ENCODE measurements around the gene MITF. TPM values are rescaled to one million over a fixed set of nuclear protein-coding genes. Genes with fewer than 3 reads are reported as not detected.

The MITF gene
- total and polyA plus RNA-seq, 2 of the 4 experiments (the other 2 are of a cell fraction), result 6.5 to 16.7 TPM

DNA sequence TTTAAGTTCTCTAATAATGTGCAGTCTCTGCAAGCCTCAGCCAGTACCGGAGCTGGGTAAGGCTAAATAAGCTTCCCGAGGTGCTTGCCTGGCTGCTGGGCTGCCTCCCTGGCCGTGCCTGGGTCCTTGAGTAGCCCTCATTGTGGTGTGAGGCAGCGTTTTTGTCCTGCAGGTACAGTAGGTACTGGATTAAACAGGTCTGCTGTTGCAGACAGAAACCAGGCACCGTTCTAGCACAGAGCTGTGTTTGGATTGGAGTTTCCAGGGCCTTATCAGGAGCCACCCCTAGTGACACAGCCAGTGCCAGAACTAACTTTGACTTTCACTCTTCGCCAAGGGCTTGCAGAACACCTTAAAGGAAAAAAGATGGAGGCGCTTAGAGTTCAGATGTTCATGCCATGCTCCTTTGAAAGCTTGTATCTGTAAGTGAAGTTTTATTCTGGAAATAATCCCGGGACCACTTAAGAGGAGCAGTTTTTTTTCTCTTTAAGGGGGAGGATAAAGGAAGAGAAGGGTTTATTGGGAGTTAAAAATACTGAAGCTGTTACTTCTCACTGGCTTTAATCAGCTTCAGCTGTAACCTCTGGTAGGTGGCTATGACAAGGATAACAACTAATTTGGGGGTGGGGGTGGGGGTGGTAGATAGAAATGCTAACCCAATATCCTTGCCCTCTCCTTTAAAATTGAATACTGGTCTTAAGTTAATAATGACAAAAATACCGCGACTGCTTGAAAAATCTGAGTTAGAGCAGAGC is 126.8 kb downstream of the MITF start:
- peak overlapping the region; percentile 81 for H2AK5ac ChIP-seq (ENCODE audit: low read depth, low read length)
- peaks cover 32 to 57% of the 10 kb centered on the region in 2 experiments for H3K79me1 ChIP-seq (ENCODE audit: low read depth in 1 of 2, low read length in 2 of 2)
- H3K27me3 ChIP-seq (ENCODE audit: control insufficient read depth, insufficient read depth, low read length), result no peaks in the 10 kb centered on the region
- peak overlapping the region; percentile 20; the same call in 1 of the 2 replicates for H3K4me3 ChIP-seq (ENCODE audit: insufficient read depth, low read depth, low read length)
- H2BK15ac ChIP-seq (ENCODE audit: low read depth, low read length), result peak overlapping the region; percentile 96
- no peaks in the 10 kb centered on the region for H3K36me3 ChIP-seq (ENCODE audit: control insufficient read depth, insufficient read depth, low read length)
- H2BK20ac ChIP-seq (ENCODE audit: low read depth, low read length), result peak overlapping the region; percentile 99
- ATAC-seq (ENCODE audit: low read depth) (peak; percentile 5), DNase-seq (peak; percentile 23)
- WGBS, 2 experiments (ENCODE audit: extremely low coverage in 2 of 2, insufficient read length in 1 of 2), result 20% methylated on average over 2 of the region's 10 CpGs; no CpG with 5 or more reads in 1 of the 2 experiments
- peak overlapping the region; percentile 89 for H2AFZ ChIP-seq (replicated peaks; ENCODE audit: low read length, poor library complexity)
- no TSS peak for BruUV-seq (replicated peaks)
- H3K9me1 ChIP-seq (ENCODE audit: insufficient read depth, low read length), result peaks cover 22% of the 10 kb centered on the region
- in situ Hi-C loops (cut with MboI; ENCODE audit: low sequenced_read_pairs), result no loop called here
- peak overlapping the region; percentile 100 for H4K91ac ChIP-seq (ENCODE audit: insufficient read depth, low read depth, low read length)
- H2AK9ac ChIP-seq (replicated peaks; ENCODE audit: low read depth, low read length, poor library complexity), result peak overlapping the region; percentile 81
- H3K4me1 ChIP-seq (ENCODE audit: control insufficient read depth, insufficient read depth, low read length), result peaks cover 36% of the 10 kb centered on the region
- H3K4me2 ChIP-seq (ENCODE audit: low read depth, low read length), result peak overlapping the region; percentile 43
- H3K4ac ChIP-seq (ENCODE audit: low read depth, low read length), result peak overlapping the region; percentile 100
- ChIA-PET POLR2A (ENCODE audit: unreplicated experiment) (interaction anchor here (0.6 kb wide), 1 partner anchor 11 kb away, joined by 3 read pairs; no protein-coding TSS in a partner anchor), CTCF (interaction anchor here (0.6 to 4.3 kb wide), 7 partner anchors 10 to 730 kb away, joined by 3 to 17 read pairs (median 4); no protein-coding TSS in a partner anchor)
- H4K20me1 ChIP-seq (ENCODE audit: insufficient read depth, low read length), result no peaks in the 10 kb centered on the region
- peak overlapping the region; percentile 89 for H4K5ac ChIP-seq (ENCODE audit: low read depth, low read length)
- H3K56ac ChIP-seq (ENCODE audit: extremely low read depth, insufficient read depth, low read length), result peak overlapping the region; percentile 99
- H4K8ac ChIP-seq (ENCODE audit: low read depth in 2 of 2, low read length in 2 of 2), result peak overlapping the region; percentile 98
- peak overlapping the region; percentile 84 for H3K9ac ChIP-seq (ENCODE audit: low read depth, low read length)
- H3K18ac ChIP-seq (ENCODE audit: low read depth, low read length), result peak overlapping the region; percentile 99
- H2BK120ac ChIP-seq (ENCODE audit: low read depth, low read length), result peak overlapping the region; percentile 100
- intact Hi-C loops (cut with micrococcal nuclease), result loop anchor here (5.0 to 10.0 kb wide), 2 partner anchors 81 to 781 kb away; partner anchors contain the start of genes ARL6IP5 and UBA3
- peak overlapping the region; percentile 97 for H3K27ac ChIP-seq (ENCODE audit: insufficient read depth, low read length)
- H3K9me3 ChIP-seq (ENCODE audit: control insufficient read depth, insufficient read depth, low read length), result no peaks in the 10 kb centered on the region
- H3K23ac ChIP-seq (ENCODE audit: low read depth, low read length), result peak overlapping the region; percentile 98
- dilution Hi-C loops (cut with HindIII; ENCODE audit: low sequenced_read_pairs, unreplicated experiment), result no loop called here
- H3K14ac ChIP-seq (replicated peaks; ENCODE audit: low read depth, low read length), result peak overlapping the region; percentile 99
- TF ChIP-seq, protein P1, sequence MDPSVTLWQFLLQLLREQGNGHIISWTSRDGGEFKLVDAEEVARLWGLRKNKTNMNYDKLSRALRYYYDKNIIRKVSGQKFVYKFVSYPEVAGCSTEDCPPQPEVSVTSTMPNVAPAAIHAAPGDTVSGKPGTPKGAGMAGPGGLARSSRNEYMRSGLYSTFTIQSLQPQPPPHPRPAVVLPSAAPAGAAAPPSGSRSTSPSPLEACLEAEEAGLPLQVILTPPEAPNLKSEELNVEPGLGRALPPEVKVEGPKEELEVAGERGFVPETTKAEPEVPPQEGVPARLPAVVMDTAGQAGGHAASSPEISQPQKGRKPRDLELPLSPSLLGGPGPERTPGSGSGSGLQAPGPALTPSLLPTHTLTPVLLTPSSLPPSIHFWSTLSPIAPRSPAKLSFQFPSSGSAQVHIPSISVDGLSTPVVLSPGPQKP (IDR thresholded peaks at IDR 0.05; ENCODE audit: borderline replicate concordance, low read depth, low read length), result no peak
- TF ChIP-seq RCOR1 (IDR thresholded peaks at IDR 0.05; ENCODE audit: insufficient replicate concordance, low read length) (no peak), BHLHE40 (IDR thresholded peaks at IDR 0.05; ENCODE audit: low read depth, low read length) (no peak), MAZ (IDR thresholded peaks at IDR 0.05; ENCODE audit: borderline replicate concordance, low read depth, low read length) (no peak), SMC3 (IDR thresholded peaks at IDR 0.05; ENCODE audit: low read depth, low read length) (no peak), NFE2L2 (IDR thresholded peaks at IDR 0.05; ENCODE audit: low read depth, low read length) (no peak), FOS (IDR thresholded peaks at IDR 0.05; ENCODE audit: low read depth, low read length) (no peak), MAFK (IDR thresholded peaks at IDR 0.05; ENCODE audit: low read depth, low read length) (no peak), MXI1 (IDR thresholded peaks at IDR 0.05; ENCODE audit: borderline replicate concordance, low read depth, low read length) (no peak), POLR2A (IDR thresholded peaks at IDR 0.05; ENCODE audit: low read depth, low read length) (no peak)
- TF ChIP-seq, protein P2, sequence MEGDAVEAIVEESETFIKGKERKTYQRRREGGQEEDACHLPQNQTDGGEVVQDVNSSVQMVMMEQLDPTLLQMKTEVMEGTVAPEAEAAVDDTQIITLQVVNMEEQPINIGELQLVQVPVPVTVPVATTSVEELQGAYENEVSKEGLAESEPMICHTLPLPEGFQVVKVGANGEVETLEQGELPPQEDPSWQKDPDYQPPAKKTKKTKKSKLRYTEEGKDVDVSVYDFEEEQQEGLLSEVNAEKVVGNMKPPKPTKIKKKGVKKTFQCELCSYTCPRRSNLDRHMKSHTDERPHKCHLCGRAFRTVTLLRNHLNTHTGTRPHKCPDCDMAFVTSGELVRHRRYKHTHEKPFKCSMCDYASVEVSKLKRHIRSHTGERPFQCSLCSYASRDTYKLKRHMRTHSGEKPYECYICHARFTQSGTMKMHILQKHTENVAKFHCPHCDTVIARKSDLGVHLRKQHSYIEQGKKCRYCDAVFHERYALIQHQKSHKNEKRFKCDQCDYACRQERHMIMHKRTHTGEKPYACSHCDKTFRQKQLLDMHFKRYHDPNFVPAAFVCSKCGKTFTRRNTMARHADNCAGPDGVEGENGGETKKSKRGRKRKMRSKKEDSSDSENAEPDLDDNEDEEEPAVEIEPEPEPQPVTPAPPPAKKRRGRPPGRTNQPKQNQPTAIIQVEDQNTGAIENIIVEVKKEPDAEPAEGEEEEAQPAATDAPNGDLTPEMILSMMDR (conservative IDR thresholded peaks at IDR 0.05; ENCODE audit: low read depth, low read length), result no peak
- H2BK5ac ChIP-seq (ENCODE audit: low read depth, low read length, poor library complexity, severe bottlenecking), result peak overlapping the region; percentile 99

Data from IMR-90 (cell line).